Caco-2 (cell line): Measurements from ENCODE around the gene ZFP36L2. TPM values are rescaled to one million over a fixed set of nuclear protein-coding genes. Genes with fewer than 3 reads are reported as not detected.

Source experiments
- Bru-seq: library from RNA; stranded (reverse); fragments of 400-500 nt; gene quantifications from one replicate; lab custom pipeline; 2021; lab: Mats Ljungman, UMichigan
- BruChase-seq, 2 experiments: library from RNA; stranded (reverse); fragments of 400-500 nt; gene quantifications; one replicate each; lab custom pipeline; 2021; lab: Mats Ljungman, UMichigan
- BruUV-seq: library from RNA; stranded (reverse); fragments of 400-500 nt; replicated peaks from 2 replicates; lab custom pipeline; 2021; lab: Mats Ljungman, UMichigan
- CTCF ChIA-PET: fragments of 300-600 bp; sonication (Branson Sonifier 250); formaldehyde crosslinking; loops from one replicate; lab custom pipeline; 2022; ENCODE audit warnings: antibody characterized with exemption; lab: Charles Lee
- POLR2A ChIA-PET: fragments of 300-600 bp; sonication (Branson Sonifier 250); formaldehyde crosslinking; loops from one replicate; lab custom pipeline; 2022; ENCODE audit warnings: antibody characterized with exemption; lab: Charles Lee
- DNase-seq, 2 experiments: peaks; one replicate each; pipeline versions ENCODE4 v3.0.0 to v3.0.0-alpha.2; 2020 to 2022
- H3K27me3 ChIP-seq: replicated peaks from 2 replicates; pipeline ENCODE4 v1.6.0; 2011; ENCODE audit warnings: low read length; ENCODE audit not compliant: control insufficient read depth, insufficient read depth
- H3K36me3 ChIP-seq: 2 replicates; pipeline ENCODE4 v1.5.1; 2011; ENCODE audit warnings: low read length; ENCODE audit not compliant: control insufficient read depth, insufficient read depth
- H3K4me1 ChIP-seq: fragments of 250-450 bp; sonication (Bioruptor Pico); 2 replicates; pipeline ENCODE4 v1.5.1; 2020; ENCODE audit warnings: mild to moderate bottlenecking
- H3K4me3 ChIP-seq: 2 replicates; pipeline ENCODE4 v1.5.1; 2011; ENCODE audit warnings: low read depth, mild to moderate bottlenecking, control low read depth, low read length
- H3K9me3 ChIP-seq: fragments of 250-450 bp; sonication (Bioruptor Pico); 2 replicates; pipeline ENCODE4 v1.5.1; 2020; ENCODE audit warnings: mild to moderate bottlenecking, moderate library complexity
- H3K27ac Mint-ChIP-seq: one replicate; pipeline ENCODE4 v1.8.0; 2022; ENCODE audit warnings: mixed read lengths; ENCODE audit not compliant: unreplicated experiment
- H3K27me3 Mint-ChIP-seq: one replicate; pipeline ENCODE4 v1.8.0; 2022; ENCODE audit warnings: mixed read lengths; ENCODE audit not compliant: insufficient read depth, unreplicated experiment
- H3K36me3 Mint-ChIP-seq: one replicate; pipeline ENCODE4 v1.8.0; 2022; ENCODE audit warnings: mild to moderate bottlenecking, mixed read lengths; ENCODE audit not compliant: insufficient read depth, unreplicated experiment
- H3K4me1 Mint-ChIP-seq: one replicate; pipeline ENCODE4 v1.8.0; 2022; ENCODE audit warnings: low read depth, mixed read lengths; ENCODE audit not compliant: unreplicated experiment
- H3K4me3 Mint-ChIP-seq: one replicate; pipeline ENCODE4 v1.8.0; 2022; ENCODE audit warnings: mild to moderate bottlenecking, moderate library complexity, mixed read lengths; ENCODE audit not compliant: unreplicated experiment
- H3K9me3 Mint-ChIP-seq: one replicate; pipeline ENCODE4 v1.8.0; 2022; ENCODE audit warnings: mixed read lengths; ENCODE audit not compliant: unreplicated experiment
- intact Hi-C: fragments of 100-400 bp; cut with micrococcal nuclease; formaldehyde crosslinking; loops from one replicate; pipeline ENCODE4 v1.10.0; 2022; ENCODE audit not compliant: unreplicated experiment
- long read RNA-seq: library from polyadenylated mRNA; stranded (forward); transcript quantifications from one replicate; pipeline ENCODE4 v2.0.0, GENCODE V29; 2022
- total RNA-seq: library from RNA; stranded (reverse); gene quantifications from 2 replicates; pipeline ENCODE4 v1.2.3, GENCODE V29; 2022
- TF ChIP-seq, protein P1 (sequence below), 2 experiments: fragments of 200-600 bp in 1 of 2; IDR thresholded peaks; 1 replicate in 1 of 2; 2 replicates in 1 of 2; pipeline versions ENCODE4 v1.5.1 to v1.8.0; 2011 to 2022; ENCODE audit warnings: antibody characterized with exemption in 1 of 2, control low read depth in 1 of 2, inconsistent platforms in 1 of 2, low read depth in 1 of 2, low read length in 1 of 2, mild to moderate bottlenecking in 1 of 2, moderate library complexity in 1 of 2; ENCODE audit not compliant: insufficient read depth in 1 of 2, severe bottlenecking in 1 of 2, unreplicated experiment in 1 of 2

ZFP36L2 gene, protein sequence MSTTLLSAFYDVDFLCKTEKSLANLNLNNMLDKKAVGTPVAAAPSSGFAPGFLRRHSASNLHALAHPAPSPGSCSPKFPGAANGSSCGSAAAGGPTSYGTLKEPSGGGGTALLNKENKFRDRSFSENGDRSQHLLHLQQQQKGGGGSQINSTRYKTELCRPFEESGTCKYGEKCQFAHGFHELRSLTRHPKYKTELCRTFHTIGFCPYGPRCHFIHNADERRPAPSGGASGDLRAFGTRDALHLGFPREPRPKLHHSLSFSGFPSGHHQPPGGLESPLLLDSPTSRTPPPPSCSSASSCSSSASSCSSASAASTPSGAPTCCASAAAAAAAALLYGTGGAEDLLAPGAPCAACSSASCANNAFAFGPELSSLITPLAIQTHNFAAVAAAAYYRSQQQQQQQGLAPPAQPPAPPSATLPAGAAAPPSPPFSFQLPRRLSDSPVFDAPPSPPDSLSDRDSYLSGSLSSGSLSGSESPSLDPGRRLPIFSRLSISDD
- total RNA-seq (225 and 237 TPM in 2 replicates), Bru-seq, nascent RNA (percentile 100 among the genes with signal in this experiment), BruChase-seq, experiment 1, labeled RNA remaining after a 2-hour chase (percentile 100 among the genes with signal in this experiment), BruChase-seq, experiment 2, labeled RNA remaining after a 6-hour chase (percentile 99 among the genes with signal in this experiment)
- long read RNA-seq, transcript ZFP36L2-201 (2 exons, 3,696 nt): major isoform, 537 of 1,072 reads
- long read RNA-seq, partial matches to known transcripts: 0 of 1,072 reads
- long read RNA-seq, other reads (novel, unspliced or antisense): 535 of 1,072 reads

GRCh38 chr2:43226558-43226954 is at the start of gene ZFP36L2:
ZFP36L2 (minus strand) TSS chr2:43226606; CDS start chr2:43226315, 291 bp downstream.
- peaks cover 21% of the 10 kb centered on the region for H3K36me3 ChIP-seq
- no TSS peak for BruUV-seq
- H3K27me3 ChIP-seq: no peaks in the 10 kb centered on the region
- peaks cover 24% of the 10 kb centered on the region for H3K4me1 Mint-ChIP-seq
- H3K36me3 Mint-ChIP-seq: peaks cover 82% of the 10 kb centered on the region
- intact Hi-C loops: loop anchor here (1.0 to 5.0 kb wide), 6 partner anchors 32 to 414 kb away; no protein-coding TSS in a partner anchor
- peak within 1 kb of the TSS; percentile 97 for H3K27ac Mint-ChIP-seq
- H3K4me1 ChIP-seq: peaks cover 46% of the 10 kb centered on the region
- H3K27me3 Mint-ChIP-seq: no peaks in the 10 kb centered on the region
- H3K9me3 ChIP-seq: no peaks in the 10 kb centered on the region
- ChIA-PET CTCF (interaction anchor here (0.5 to 4.8 kb wide), 20 partner anchors 45 to 1016 kb away, joined by 3 to 39 read pairs (median 4); partner anchors contain the start of gene PLEKHH2), POLR2A (interaction anchor here (0.5 to 2.7 kb wide), 32 partner anchors 8 to 417 kb away, joined by 3 to 47 read pairs (median 4); no protein-coding TSS in a partner anchor)
- H3K4me3 Mint-ChIP-seq: peak within 1 kb of the TSS; percentile 70
- H3K9me3 Mint-ChIP-seq: no peaks in the 10 kb centered on the region
- peak within 1 kb of the TSS; percentile 98 for H3K4me3 ChIP-seq
- peak; percentile 97 to 99 for DNase-seq
- TF ChIP-seq, protein P1, sequence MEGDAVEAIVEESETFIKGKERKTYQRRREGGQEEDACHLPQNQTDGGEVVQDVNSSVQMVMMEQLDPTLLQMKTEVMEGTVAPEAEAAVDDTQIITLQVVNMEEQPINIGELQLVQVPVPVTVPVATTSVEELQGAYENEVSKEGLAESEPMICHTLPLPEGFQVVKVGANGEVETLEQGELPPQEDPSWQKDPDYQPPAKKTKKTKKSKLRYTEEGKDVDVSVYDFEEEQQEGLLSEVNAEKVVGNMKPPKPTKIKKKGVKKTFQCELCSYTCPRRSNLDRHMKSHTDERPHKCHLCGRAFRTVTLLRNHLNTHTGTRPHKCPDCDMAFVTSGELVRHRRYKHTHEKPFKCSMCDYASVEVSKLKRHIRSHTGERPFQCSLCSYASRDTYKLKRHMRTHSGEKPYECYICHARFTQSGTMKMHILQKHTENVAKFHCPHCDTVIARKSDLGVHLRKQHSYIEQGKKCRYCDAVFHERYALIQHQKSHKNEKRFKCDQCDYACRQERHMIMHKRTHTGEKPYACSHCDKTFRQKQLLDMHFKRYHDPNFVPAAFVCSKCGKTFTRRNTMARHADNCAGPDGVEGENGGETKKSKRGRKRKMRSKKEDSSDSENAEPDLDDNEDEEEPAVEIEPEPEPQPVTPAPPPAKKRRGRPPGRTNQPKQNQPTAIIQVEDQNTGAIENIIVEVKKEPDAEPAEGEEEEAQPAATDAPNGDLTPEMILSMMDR (IDR thresholded peaks at IDR 0.05; ENCODE audit: insufficient read depth in 1 of 2, low read depth in 1 of 2, low read length in 1 of 2, severe bottlenecking in 1 of 2, unreplicated experiment in 1 of 2): peak in 1 of 2 experiments; percentile 10

GRCh38 chr2:43274721-43275120 is 48.3 kb upstream of the ZFP36L2 start:
- no peaks in the 10 kb centered on the region for H3K9me3 ChIP-seq
- no peaks in the 10 kb centered on the region for H3K27me3 Mint-ChIP-seq
- TF ChIP-seq, protein P1 (IDR thresholded peaks at IDR 0.05; ENCODE audit: insufficient read depth in 1 of 2, low read depth in 1 of 2, low read length in 1 of 2, severe bottlenecking in 1 of 2, unreplicated experiment in 1 of 2): no peak
- H3K4me3 ChIP-seq: no peak overlapping the region
- no peak for DNase-seq
- H3K4me3 Mint-ChIP-seq: no peak overlapping the region
- H3K36me3 Mint-ChIP-seq: peaks cover 2% of the 10 kb centered on the region
- H3K4me1 ChIP-seq: no peaks in the 10 kb centered on the region
- H3K4me1 Mint-ChIP-seq: no peaks in the 10 kb centered on the region
- intact Hi-C loops: no loop called here
- no peak overlapping the region for H3K27ac Mint-ChIP-seq
- no peaks in the 10 kb centered on the region; the same call in 1 of the 2 replicates for H3K36me3 ChIP-seq
- no peaks in the 10 kb centered on the region for H3K9me3 Mint-ChIP-seq
- POLR2A ChIA-PET: no interaction called here
- BruUV-seq: no TSS peak
- CTCF ChIA-PET: no interaction called here
- no peaks in the 10 kb centered on the region for H3K27me3 ChIP-seq

GRCh38 chr2:43274055-43274454 is 47.6 kb upstream of the ZFP36L2 start:
- POLR2A ChIA-PET: no interaction called here
- CTCF ChIA-PET: no interaction called here
- no peak overlapping the region for H3K27ac Mint-ChIP-seq

More at GRCh38 chr2:43274055-43274454, 47.6 kb upstream of the ZFP36L2 start:
- Histone ChIP-seq H3K4me1 (no peaks in the 10 kb centered on the region), H3K4me3 (no peak overlapping the region), H3K36me3 (no peaks in the 10 kb centered on the region; the same call in 1 of the 2 replicates), H3K27me3 (no peaks in the 10 kb centered on the region), H3K9me3 (no peaks in the 10 kb centered on the region)
- TF ChIP-seq, protein P1 (IDR thresholded peaks at IDR 0.05; ENCODE audit: insufficient read depth in 1 of 2, low read depth in 1 of 2, low read length in 1 of 2, severe bottlenecking in 1 of 2, unreplicated experiment in 1 of 2): no peak
- Mint-ChIP-seq H3K27me3 (no peaks in the 10 kb centered on the region), H3K4me3 (no peak overlapping the region), H3K9me3 (no peaks in the 10 kb centered on the region), H3K4me1 (peaks cover 1% of the 10 kb centered on the region), H3K36me3 (no peaks in the 10 kb centered on the region)
- intact Hi-C loops: no loop called here
- no peak for DNase-seq
- no TSS peak for BruUV-seq
